SU-DHL-6 (cell line): ENCODE data around the gene TUBGCP6.

ENCODE experiments used
- EZH2phosphoT487 ChIP-seq: fragments of 200-600 bp; sonication (generic), shearing (Covaris generic); conservative IDR thresholded peaks from 2 replicates; pipeline ENCODE4 v1.6.1; 2018; ENCODE audit warnings: mild to moderate bottlenecking, antibody characterized with exemption, low read length, moderate library complexity, mixed read lengths
- TF ChIP-seq, protein P1 (sequence below): fragments of 200-600 bp; sonication (generic); IDR thresholded peaks from one replicate; pipeline ENCODE4 v1.5.1; 2017; ENCODE audit warnings: antibody characterized with exemption, mild to moderate bottlenecking, low read length, moderate library complexity; ENCODE audit not compliant: insufficient read depth, poor library complexity, severe bottlenecking

DNA sequence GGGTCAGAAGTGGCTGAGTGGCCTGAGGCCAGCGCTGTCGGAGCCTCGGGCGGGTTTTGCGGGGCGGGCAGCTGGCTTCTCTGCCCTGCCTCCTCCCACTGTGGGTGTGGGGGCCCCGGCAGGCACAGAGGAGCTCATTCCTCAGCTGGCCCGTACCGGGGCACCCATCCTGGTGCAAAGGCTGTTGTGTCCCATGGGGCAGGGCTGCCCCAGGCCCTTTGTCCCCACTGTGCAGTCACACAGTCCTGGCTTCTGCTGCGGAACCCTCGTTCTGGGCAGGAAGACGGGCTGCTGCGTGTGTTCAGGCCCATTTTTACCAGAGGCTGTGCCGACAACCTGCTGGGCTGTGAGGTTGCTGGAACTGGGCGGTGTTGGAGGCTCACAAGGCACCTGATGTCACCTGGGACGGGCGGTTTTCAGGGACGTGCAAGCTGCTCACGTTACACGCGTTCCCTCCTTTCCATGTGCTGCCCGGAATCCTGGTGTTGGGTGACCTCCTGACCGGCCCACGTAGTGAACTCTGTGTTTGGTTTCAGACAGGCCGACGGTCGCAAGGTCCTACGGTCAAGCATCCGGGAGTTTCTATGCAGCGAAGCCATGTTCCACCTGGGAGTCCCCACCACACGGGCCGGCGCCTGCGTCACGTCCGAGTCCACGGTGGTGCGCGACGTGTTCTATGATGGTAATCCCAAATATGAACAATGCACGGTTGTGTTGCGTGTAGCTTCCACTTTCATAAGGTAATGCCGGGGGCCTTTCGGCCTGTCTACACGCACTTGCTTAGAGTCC, 38.8 kb downstream of the TUBGCP6 start:
- TF ChIP-seq, protein P1, sequence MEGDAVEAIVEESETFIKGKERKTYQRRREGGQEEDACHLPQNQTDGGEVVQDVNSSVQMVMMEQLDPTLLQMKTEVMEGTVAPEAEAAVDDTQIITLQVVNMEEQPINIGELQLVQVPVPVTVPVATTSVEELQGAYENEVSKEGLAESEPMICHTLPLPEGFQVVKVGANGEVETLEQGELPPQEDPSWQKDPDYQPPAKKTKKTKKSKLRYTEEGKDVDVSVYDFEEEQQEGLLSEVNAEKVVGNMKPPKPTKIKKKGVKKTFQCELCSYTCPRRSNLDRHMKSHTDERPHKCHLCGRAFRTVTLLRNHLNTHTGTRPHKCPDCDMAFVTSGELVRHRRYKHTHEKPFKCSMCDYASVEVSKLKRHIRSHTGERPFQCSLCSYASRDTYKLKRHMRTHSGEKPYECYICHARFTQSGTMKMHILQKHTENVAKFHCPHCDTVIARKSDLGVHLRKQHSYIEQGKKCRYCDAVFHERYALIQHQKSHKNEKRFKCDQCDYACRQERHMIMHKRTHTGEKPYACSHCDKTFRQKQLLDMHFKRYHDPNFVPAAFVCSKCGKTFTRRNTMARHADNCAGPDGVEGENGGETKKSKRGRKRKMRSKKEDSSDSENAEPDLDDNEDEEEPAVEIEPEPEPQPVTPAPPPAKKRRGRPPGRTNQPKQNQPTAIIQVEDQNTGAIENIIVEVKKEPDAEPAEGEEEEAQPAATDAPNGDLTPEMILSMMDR, result no peak
- no peak for TF ChIP-seq EZH2phosphoT487
